ENCODE data around the gene CABP4.
"Not testable (repeated sequence)": the region's sequence is repeated elsewhere in the genome, so short reads cannot be mapped to it uniquely, and the experiment has no call there.

The CABP4 gene

DNA sequence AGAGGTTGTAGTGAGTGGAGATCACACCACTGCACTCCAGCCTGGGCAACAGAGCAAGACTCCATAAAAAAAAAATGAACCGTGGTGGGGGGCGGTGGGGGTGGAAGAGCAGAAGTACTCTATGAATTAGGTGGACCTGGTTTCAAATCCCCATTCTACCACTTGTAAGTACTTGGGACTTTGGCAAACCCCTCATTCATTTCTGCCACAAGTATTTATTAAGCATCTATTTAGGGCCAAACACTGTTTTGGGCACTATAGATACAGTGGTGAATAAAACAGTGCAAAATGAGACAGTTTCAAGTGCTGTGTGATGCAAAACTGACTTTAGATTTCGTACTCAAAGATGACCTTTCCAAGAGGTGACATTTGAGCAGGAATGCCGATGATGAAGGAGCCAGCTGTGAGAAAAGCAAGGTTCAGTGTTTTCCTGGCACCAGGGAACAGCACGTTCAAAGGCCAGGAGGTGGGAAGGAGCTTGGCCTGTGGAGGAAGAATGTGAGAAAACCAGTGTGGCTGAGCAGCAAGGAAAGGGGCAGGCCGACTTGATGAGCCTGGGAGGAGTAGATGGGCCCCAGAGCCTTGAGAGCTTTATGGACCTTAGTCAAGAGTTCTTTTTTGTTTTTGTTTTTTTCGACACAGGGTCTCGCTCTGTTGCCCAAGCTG, 15.3 kb downstream of the CABP4 start:
- no peaks in the 10 kb centered on the region for H3K36me3 ChIP-seq
- no peaks in the 10 kb centered on the region for H3K9me3 ChIP-seq
- no peaks in the 10 kb centered on the region for H3K4me1 ChIP-seq
- no peaks in the 10 kb centered on the region for H3K27me3 ChIP-seq
- H3K4me3 ChIP-seq (ENCODE audit: low read depth, low read length), result no peak overlapping the region
- TF ChIP-seq CTCF (IDR thresholded peaks at IDR 0.05; ENCODE audit: low read depth, low read length), result no peak
- DNase-seq, result no peak

- no peak for DNase-seq
- H3K4me3 ChIP-seq (ENCODE audit: low read depth, low read length), result no peak overlapping the region
- no peak for TF ChIP-seq CTCF (IDR thresholded peaks at IDR 0.05; ENCODE audit: low read depth, low read length)
- H3K27me3 ChIP-seq, result no peaks in the 10 kb centered on the region
- H3K9me3 ChIP-seq, result no peaks in the 10 kb centered on the region
- no peaks in the 10 kb centered on the region for H3K36me3 ChIP-seq
- no peaks in the 10 kb centered on the region for H3K4me1 ChIP-seq
Observed at GRCh38 chr11:67472882-67473281, 17.7 kb downstream of the CABP4 start.

GRCh38 chr11:67476692-67477091, 21.5 kb downstream of the CABP4 start:
- not testable (repeated sequence) for H3K4me3 ChIP-seq (ENCODE audit: low read depth, low read length); H3K36me3 ChIP-seq; H3K4me1 ChIP-seq; H3K9me3 ChIP-seq; DNase-seq; H3K27me3 ChIP-seq

GRCh38 chr11:67477344-67478050, 22.3 kb downstream of the CABP4 start:
- not testable (repeated sequence) for H3K4me1 ChIP-seq; H3K4me3 ChIP-seq (ENCODE audit: low read depth, low read length); H3K9me3 ChIP-seq; H3K36me3 ChIP-seq; H3K27me3 ChIP-seq; DNase-seq

DNA sequence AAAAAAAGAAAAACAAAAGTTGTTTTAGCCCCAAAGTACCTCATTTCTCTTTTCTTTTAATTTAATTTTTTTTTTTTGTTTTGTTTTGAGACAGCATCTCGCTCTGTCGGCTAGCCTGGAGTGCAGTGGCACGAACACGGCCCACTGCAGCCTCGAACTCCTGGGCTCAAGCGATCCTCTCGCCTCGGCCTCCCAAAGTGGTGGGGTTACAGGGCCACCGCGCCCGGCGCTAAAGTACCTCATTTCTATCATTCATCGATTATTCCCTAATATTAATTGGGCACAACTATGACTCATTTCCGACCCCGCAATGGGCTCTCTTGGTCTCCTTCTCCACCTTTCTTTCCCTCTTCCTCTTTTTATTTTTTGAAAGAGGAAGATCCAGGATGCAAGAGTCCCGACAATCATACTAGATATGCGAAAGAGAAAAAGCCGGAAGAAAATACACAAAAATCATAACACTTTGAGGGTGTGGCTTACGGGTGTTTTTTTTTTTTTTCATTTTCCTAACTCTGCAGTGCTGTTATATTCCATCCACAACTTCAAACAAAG, 27.2 kb downstream of the CABP4 start:
- Histone ChIP-seq H3K9me3 (0 out of 2 replicates have a peak, but pooled peaks cover 8% of the 10 kb centered on the region), H3K4me1 (no peaks in the 10 kb centered on the region), H3K4me3 (ENCODE audit: low read depth, low read length) (peak overlapping the region; percentile 73), H3K27me3 (no peaks in the 10 kb centered on the region), H3K36me3 (no peaks in the 10 kb centered on the region; the same call in 1 of the 2 replicates)
- no peak for TF ChIP-seq CTCF (IDR thresholded peaks at IDR 0.05; ENCODE audit: low read depth, low read length)
- DNase-seq, result no peak

DNA sequence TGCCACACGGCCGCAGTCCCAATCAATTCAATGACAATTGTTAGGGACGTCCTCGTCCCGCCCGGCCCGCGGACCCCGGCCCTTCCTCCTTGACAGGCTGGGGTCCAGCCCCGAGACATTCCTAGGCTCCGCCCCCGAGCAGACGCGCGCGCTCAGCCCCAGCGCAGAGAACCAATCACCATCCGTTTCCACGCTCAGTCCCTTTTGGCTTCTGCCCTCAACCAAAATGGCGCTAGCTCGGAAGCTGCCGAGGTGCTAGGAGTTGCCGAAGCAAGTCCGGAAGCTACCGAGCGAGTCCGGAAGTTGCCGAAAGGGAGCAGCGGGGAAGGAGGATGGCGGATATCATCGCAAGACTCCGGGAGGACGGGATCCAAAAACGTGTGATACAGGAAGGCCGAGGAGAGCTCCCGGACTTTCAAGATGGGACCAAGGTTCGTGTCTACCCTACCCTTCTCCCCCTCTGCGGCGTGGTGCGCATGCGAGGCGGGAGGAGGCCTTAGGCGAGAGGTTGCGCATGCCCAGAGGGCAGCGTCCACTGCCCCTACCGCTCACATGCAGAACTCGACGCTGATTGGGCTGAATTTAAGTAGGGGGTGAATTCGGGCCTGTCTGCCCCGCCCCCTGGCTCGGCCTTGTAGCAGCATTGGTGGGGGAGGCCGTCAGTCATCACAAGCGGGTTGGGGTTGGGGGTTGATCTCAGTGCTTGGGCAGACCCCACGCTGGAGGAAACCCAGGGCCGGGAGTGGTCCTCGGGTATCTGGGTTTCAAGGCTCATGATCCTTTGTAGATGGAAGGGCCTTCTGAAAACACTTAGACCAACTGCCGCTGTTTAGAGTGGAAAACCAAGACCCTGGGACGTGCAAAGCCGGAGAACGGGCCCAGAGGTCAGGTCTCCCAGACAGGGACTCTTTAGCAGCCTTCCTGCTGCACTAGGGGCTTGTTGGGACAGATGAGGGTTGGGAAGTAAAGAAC, 28.0 kb downstream of the CABP4 start, which contains the start of gene AIP:
Gene AIP (plus strand): TSS at position 200 of the 972 bp plus-strand sequence. CDS start 133 bp downstream, at position 333.
- TF ChIP-seq CTCF (IDR thresholded peaks at IDR 0.05; ENCODE audit: low read depth, low read length), result no peak
- Histone ChIP-seq H3K36me3 (peaks cover 3% of the 10 kb centered on the region), H3K4me3 (ENCODE audit: low read depth, low read length) (peak within 1 kb of the TSS; percentile 73), H3K27me3 (no peaks in the 10 kb centered on the region), H3K9me3 (0 out of 2 replicates have a peak, but pooled peaks cover 8% of the 10 kb centered on the region), H3K4me1 (no peaks in the 10 kb centered on the region)
- DNase-seq, result peak; percentile 99

All from BE2C (cell line).